ENCODE results near the gene GAL3ST2.

Gene GAL3ST2

DNA sequence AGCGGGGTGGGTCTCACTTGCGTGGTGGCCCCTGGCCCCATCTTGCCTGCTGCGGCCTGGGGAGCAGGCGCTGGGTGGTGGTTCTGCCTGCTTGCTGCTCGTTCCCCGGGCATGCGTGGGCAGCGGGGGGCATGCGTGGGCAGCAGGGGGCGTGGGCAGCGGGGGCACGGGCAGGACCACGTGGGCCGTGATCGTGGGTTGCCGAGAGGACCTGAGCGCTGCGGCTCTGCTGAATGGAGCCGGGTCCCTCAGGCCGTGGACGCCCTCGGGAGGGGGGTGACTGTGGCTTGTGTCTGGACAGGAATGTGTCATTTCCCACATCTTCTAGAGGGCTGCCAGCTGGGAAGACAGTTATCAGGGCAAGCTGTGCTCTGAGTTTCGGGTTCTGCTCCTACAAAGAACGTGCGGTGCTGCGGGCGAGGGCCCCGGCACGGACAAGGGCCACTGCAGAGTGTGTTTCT, 8.3 kb upstream of the GAL3ST2 start:
- H3K9me3 ChIP-seq = no peaks in the 10 kb centered on the region
- peaks cover 21% of the 10 kb centered on the region for H3K4me1 ChIP-seq
- H3K4me3 ChIP-seq (ENCODE audit: low read depth, low read length) = no peak overlapping the region
- DNase-seq = peak; percentile 22
- TF ChIP-seq, protein P1, sequence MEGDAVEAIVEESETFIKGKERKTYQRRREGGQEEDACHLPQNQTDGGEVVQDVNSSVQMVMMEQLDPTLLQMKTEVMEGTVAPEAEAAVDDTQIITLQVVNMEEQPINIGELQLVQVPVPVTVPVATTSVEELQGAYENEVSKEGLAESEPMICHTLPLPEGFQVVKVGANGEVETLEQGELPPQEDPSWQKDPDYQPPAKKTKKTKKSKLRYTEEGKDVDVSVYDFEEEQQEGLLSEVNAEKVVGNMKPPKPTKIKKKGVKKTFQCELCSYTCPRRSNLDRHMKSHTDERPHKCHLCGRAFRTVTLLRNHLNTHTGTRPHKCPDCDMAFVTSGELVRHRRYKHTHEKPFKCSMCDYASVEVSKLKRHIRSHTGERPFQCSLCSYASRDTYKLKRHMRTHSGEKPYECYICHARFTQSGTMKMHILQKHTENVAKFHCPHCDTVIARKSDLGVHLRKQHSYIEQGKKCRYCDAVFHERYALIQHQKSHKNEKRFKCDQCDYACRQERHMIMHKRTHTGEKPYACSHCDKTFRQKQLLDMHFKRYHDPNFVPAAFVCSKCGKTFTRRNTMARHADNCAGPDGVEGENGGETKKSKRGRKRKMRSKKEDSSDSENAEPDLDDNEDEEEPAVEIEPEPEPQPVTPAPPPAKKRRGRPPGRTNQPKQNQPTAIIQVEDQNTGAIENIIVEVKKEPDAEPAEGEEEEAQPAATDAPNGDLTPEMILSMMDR (IDR thresholded peaks at IDR 0.05; ENCODE audit: low read depth, low read length) = no peak
- no peaks in the 10 kb centered on the region for H3K27me3 ChIP-seq
- no peaks in the 10 kb centered on the region; the same call in 1 of the 2 replicates for H3K36me3 ChIP-seq

DNA sequence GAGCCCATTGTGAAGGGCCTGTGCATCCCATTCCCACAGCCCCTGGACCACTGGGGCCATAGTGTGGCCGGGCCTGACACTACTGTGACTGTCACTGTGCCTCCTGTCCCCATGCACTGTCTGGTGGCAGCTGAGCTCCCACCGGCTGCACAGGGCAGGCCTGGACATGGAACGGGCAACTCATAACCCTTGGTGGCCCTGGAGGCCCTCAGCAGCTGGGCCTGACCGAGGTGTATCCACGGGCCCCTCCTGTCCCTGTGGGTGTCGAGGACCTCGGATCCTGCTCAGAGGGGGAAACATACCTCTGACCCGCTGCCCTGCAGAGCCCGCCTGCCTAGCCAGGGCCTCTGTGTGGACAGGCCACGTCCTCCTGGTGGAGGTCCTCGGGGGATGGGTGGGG, 7.8 kb upstream of the GAL3ST2 start:
- DNase-seq = no peak

DNA sequence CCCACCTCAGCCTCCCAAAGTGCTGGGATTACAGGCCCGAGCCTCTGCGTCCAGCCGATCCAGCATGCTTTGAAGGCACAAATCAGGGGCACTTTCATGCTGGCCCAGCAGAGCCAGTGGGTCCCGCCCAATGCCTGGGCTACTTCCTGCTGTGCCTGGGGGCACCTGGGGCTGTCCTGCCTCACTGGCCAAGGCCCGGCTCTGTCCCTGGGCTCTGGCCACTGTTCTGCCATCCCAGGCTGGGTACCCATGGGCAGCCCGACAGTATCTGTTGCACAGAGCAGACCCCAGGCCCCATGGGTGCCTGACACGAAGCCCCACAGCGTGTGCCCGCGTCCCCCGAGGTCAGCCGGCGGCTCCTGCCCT, 6.8 kb upstream of the GAL3ST2 start:
- TF ChIP-seq, protein P1 (IDR thresholded peaks at IDR 0.05; ENCODE audit: low read depth, low read length) = no peak
- no peak for DNase-seq
- Histone ChIP-seq H3K4me3 (ENCODE audit: low read depth, low read length) (no peak overlapping the region), H3K9me3 (no peaks in the 10 kb centered on the region), H3K27me3 (no peaks in the 10 kb centered on the region), H3K36me3 (no peaks in the 10 kb centered on the region; the same call in 1 of the 2 replicates), H3K4me1 (peaks cover 14% of the 10 kb centered on the region)

More for the DNA sequence above, 7.8 kb upstream of the GAL3ST2 start:
- Histone ChIP-seq H3K36me3 (no peaks in the 10 kb centered on the region; the same call in 1 of the 2 replicates), H3K4me1 (peaks cover 20% of the 10 kb centered on the region), H3K27me3 (no peaks in the 10 kb centered on the region), H3K4me3 (ENCODE audit: low read depth, low read length) (no peak overlapping the region), H3K9me3 (no peaks in the 10 kb centered on the region)
- TF ChIP-seq, protein P1 (IDR thresholded peaks at IDR 0.05; ENCODE audit: low read depth, low read length) = no peak

DNA sequence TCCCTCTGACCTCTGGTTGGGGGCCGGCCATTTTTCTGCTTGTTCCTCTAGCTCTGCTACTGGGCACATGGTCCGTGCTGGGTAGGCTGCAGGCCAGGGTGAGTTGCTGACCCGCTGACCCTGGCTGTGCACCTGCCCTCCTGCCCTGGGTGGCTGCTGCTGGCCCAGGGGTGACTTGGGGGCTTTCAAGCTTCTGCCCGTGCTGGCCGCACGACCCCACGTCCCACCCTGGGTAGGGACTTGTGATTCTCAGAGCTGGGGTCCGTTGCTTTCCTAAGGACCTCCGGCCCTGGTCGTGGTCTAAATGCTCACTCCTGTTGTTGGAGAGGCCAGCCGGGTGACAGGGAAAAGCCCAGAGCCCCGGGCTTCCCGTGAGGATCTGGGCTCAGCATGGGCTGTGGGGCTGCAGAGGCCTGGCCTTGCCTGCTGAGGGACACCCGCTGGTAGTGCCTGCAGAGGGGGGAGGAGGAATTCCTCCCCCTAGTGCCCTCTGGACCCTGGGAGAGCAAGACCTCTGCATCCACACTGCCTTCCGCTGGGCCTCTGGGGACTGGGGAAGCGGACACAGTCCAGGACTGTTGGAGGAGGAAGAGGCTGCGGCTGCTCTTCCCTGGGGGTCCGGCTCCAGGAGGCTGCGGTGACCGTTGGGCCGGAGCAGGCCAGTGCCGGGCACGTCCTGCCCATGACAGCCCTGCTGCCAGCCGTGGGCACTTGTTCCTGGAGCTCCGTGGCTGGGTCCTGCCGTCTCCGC, 6.3 kb upstream of the GAL3ST2 start:
- TF ChIP-seq, protein P1 (IDR thresholded peaks at IDR 0.05; ENCODE audit: low read depth, low read length) = no peak

DNA sequence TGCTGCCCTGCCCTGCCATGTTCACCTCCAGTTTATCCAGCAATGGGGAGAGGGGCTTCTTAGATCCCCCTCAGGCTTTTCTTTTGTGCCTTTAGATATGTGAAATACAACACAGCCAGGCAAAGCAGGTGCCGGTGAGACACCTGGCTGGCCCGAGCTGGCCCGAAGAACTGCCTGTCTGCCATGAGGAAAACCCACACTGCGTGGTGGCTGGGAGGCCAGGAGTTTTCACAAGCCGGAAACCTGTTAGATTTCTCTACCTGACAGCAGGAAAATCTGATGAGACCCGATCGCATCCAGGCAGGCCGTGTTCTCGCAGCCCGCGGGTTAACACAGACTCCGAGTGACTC, 5.7 kb upstream of the GAL3ST2 start:
- Histone ChIP-seq H3K27me3 (no peaks in the 10 kb centered on the region), H3K36me3 (no peaks in the 10 kb centered on the region; the same call in 1 of the 2 replicates), H3K4me3 (ENCODE audit: low read depth, low read length) (no peak overlapping the region), H3K9me3 (no peaks in the 10 kb centered on the region), H3K4me1 (peaks cover 12% of the 10 kb centered on the region; the same call in 1 of the 2 replicates)
- no peak for DNase-seq
- TF ChIP-seq, protein P1 (IDR thresholded peaks at IDR 0.05; ENCODE audit: low read depth, low read length) = no peak

More for the DNA sequence above, 6.3 kb upstream of the GAL3ST2 start:
- no peak for DNase-seq
- Histone ChIP-seq H3K36me3 (no peaks in the 10 kb centered on the region; the same call in 1 of the 2 replicates), H3K4me3 (ENCODE audit: low read depth, low read length) (no peak overlapping the region), H3K9me3 (no peaks in the 10 kb centered on the region), H3K4me1 (peaks cover 12% of the 10 kb centered on the region; the same call in 1 of the 2 replicates), H3K27me3 (no peaks in the 10 kb centered on the region)
